22Rv1 (cell line): ENCODE measurements around the gene DNPEP.

Experiments used
- H3K27ac ChIP-seq: fragments of 450-650 bp; 2 replicates; pipeline ENCODE4 v1.5.1; 2017
- CTCF ChIP-seq: fragments of 450-650 bp; IDR thresholded peaks from 2 replicates; pipeline ENCODE4 v1.5.1; 2017; ENCODE audit warnings: mild to moderate bottlenecking
- ZFX ChIP-seq: fragments of 450-650 bp; IDR thresholded peaks from 2 replicates; pipeline ENCODE4 v1.6.1; 2017; ENCODE audit warnings: antibody characterized with exemption, borderline replicate concordance

Gene DNPEP

GRCh38 chr2:219425238-219426067, 37.7 kb upstream of the DNPEP start:
- TF ChIP-seq CTCF: no peak
- no peak for TF ChIP-seq ZFX

GRCh38 chr2:219423652-219424377, 36.1 kb upstream of the DNPEP start:
- H3K27ac ChIP-seq: no peak overlapping the region
- TF ChIP-seq ZFX: no peak
- no peak for TF ChIP-seq CTCF

More at GRCh38 chr2:219425238-219426067, 37.7 kb upstream of the DNPEP start:
- no peak overlapping the region for H3K27ac ChIP-seq

- H3K27ac ChIP-seq: no peak overlapping the region
- no peak for TF ChIP-seq CTCF
- no peak for TF ChIP-seq ZFX
Measured at GRCh38 chr2:219422952-219423534, 35.3 kb upstream of the DNPEP start.

- TF ChIP-seq CTCF (no peak), ZFX (no peak)
- H3K27ac ChIP-seq: no peak overlapping the region
Measured at GRCh38 chr2:219421323-219421722, 33.6 kb upstream of the DNPEP start.

GRCh38 chr2:219420687-219421086, 33.0 kb upstream of the DNPEP start:
- no peak overlapping the region for H3K27ac ChIP-seq
- TF ChIP-seq CTCF (no peak), ZFX (no peak)

- TF ChIP-seq CTCF: no peak
- no peak for TF ChIP-seq ZFX
Measured at GRCh38 chr2:219419331-219420197, 31.9 kb upstream of the DNPEP start.

More at GRCh38 chr2:219419331-219420197, 31.9 kb upstream of the DNPEP start:
- H3K27ac ChIP-seq: no peak overlapping the region
